ENCODE data around the gene ACVR1.
"Not testable (repeated sequence)": the region's sequence is repeated elsewhere in the genome, so short reads cannot be mapped to it uniquely, and the experiment has no call there.

The ACVR1 gene

DNA sequence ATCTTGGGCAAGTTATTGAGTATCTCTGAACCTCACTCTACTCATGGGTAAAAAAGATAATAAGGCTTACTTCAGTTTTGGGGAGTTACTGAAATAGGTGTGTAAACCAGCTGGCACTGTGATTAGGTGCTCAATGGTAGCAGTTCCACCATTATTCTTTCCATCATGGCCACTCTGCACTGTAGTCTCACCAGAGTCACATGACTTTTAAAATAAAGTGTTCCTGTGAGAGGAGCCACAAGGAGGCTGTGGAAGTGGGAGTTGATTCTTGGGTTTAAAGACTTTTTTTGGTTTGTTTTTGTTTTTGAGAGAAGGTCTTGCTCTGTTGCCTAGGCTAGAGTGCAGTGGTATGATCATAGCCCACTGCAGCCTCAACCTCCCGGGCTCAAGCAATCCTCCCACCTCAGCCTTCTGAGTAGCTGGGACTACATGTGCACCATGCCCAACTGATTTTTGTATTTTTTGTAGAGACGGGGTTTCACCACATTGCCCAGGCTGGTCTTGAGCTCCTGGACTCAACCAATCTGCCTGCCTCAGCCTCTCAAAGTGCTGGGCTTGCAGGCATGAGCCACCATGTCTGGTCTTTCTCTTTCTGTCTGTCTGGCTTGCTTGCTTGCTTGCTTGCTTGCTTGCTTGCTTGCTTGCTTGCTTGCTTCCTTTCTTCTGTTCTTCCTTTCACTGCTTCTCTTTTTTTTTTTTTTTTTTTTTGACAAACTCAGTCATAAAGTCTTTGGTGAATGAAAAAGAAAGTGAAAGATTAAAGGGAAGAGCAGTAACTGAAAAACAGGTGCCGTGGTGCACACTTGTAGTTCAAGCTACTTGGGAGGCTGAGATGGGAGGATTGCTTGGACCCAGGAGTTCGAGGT lies 21.2 kb upstream of the ACVR1 start:
- DNase-seq, result no peak

GRCh38 chr2:157895531-157895930 lies 19.4 kb upstream of the ACVR1 start:
- no peak for DNase-seq
- in situ Hi-C loops (cut with HindIII; ENCODE audit: low pct_ligation_motif_present, low pct_unique_long_range_greater_than_20kb, low sequenced_read_pairs), result no loop called here

More for the DNA sequence above, 21.2 kb upstream of the ACVR1 start:
- in situ Hi-C loops (cut with HindIII; ENCODE audit: low pct_ligation_motif_present, low pct_unique_long_range_greater_than_20kb, low sequenced_read_pairs), result no loop called here

DNA sequence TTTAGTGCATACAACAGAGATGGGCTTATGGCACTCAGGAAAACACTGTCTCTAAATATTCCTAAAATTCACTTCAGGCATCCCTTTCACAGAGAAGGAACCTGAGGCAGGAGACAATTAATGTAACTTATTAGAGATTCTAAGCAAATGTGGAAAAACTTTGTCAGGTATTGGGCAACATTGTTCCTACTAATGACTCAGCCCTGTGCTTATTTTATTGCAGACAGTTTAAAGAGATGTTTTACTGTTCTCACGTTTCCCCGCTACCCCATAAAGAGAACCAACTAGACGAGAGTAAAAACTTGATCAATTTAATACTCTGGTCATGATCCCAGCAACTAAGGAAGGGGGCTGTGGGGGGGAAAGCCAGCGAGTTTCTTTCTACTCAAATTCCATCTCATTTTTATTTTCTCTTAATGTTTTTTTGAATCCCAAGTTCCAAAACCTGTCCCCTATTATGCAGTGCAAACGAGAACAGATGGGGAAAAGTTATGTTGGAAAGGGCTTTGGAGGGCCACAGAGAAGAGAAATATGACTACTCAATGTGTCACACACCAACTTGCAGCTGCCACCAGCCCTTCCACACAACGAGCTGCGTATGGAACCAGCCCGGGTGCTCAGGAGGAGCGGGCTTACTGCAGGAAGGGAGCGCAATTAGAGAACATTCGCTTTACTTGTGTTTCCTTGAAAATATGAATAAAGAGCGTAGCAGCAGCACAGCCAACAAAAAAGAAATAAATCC lies 18.7 kb upstream of the ACVR1 start:
- in situ Hi-C loops (cut with HindIII; ENCODE audit: low pct_ligation_motif_present, low pct_unique_long_range_greater_than_20kb, low sequenced_read_pairs), result no loop called here
- DNase-seq, result no peak

DNA sequence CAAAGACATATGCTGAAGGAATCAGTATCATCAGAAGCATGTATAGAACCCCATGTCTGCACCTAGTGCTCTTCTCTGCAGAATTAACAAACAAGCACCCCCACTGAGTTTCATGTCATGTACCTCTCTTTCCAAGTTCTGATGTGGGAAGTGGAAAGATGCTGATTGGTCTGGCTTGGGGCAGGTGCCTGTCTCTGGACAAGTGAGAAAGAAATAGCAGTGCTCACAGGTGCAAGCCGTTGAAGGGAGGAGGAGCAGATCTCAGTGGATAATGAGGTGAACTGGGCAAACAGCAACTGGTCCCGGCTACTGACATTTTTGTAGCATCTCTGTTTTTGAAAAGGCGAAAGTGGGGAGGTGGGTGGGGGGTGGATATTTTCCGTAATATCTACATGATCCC lies 17.5 kb upstream of the ACVR1 start:
- no peak for DNase-seq

DNA sequence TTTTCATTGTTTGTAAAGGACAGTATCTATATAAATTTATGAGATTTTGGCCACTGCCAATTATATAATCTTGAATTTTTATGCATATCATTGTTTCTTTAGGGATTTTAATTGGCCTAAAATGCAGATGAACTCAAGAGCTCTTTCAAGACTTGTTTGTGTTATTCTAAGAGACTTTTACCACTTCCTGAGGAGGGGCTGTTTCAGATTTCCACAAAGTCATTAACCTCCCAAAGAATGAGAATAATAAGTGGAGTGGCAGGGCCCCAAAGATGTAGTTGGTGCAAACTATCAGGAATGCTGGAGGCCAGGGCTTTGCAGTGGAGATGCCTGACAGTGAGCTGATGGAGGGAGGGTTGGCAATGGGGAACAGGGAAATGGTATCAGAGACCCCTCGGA lies 15.5 kb upstream of the ACVR1 start:
- in situ Hi-C loops (cut with HindIII; ENCODE audit: low pct_ligation_motif_present, low pct_unique_long_range_greater_than_20kb, low sequenced_read_pairs), result no loop called here
- DNase-seq, result no peak

More for the DNA sequence above, 17.5 kb upstream of the ACVR1 start:
- in situ Hi-C loops (cut with HindIII; ENCODE audit: low pct_ligation_motif_present, low pct_unique_long_range_greater_than_20kb, low sequenced_read_pairs), result no loop called here

DNA sequence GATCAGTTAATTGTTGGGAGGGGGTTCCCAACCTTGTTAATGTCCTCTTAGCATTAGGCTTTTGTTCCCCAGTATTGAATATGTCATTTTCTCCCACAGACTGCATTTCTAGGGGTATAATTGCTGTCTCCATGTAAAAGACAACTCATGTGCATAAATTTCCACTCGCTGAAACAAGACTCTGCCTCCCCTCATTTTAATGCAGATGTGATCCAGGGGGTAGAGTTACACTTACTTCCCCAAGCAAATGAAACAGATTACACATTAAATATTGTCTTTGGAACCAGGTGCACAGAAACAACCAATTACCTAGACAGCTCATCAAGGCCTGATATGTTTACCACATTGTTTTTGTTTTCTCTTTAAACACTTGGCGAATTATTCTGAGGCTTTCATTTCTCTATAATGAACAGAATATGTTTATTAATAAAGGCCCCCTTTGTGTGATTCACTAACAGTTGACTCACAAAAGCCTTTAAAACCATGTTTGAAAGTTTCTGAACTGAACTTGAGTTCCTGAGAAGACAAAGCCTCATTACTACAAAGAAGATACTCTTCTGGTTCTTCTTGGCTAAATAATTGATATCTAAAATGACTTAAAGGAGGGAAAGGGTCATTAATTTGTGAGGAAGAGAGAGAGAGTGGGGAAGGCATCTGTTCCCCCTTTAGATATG lies 15.0 kb upstream of the ACVR1 start:
- DNase-seq, result no peak
- in situ Hi-C loops (cut with HindIII; ENCODE audit: low pct_ligation_motif_present, low pct_unique_long_range_greater_than_20kb, low sequenced_read_pairs), result no loop called here

DNA sequence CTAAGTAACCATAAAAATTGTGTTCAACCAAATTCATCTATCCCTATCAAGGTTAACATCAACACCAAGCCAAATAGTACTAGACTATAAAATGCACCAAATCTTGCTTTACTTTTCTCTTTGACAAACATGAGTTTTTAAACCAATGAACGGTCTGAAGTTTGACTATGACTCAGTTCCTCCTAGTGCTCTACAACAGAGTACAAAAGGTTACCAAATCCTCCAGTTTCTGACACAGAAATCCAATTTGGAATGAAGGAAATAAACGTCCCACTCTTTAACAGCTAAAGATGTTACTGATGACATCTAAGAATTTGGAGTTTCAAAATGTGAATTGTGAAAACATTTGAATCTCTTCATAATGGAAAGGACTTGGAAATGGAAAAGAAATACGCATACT lies 11.8 kb upstream of the ACVR1 start:
- no peak for DNase-seq

GRCh38 chr2:157884533-157884932 lies 8.4 kb upstream of the ACVR1 start:
- in situ Hi-C loops (cut with HindIII; ENCODE audit: low pct_ligation_motif_present, low pct_unique_long_range_greater_than_20kb, low sequenced_read_pairs), result not testable (repeated sequence)

More for the DNA sequence above, 11.8 kb upstream of the ACVR1 start:
- in situ Hi-C loops (cut with HindIII; ENCODE audit: low pct_ligation_motif_present, low pct_unique_long_range_greater_than_20kb, low sequenced_read_pairs), result no loop called here

GRCh38 chr2:157880927-157881326 lies 4.8 kb upstream of the ACVR1 start:
- in situ Hi-C loops (cut with HindIII; ENCODE audit: low pct_ligation_motif_present, low pct_unique_long_range_greater_than_20kb, low sequenced_read_pairs), result no loop called here
- DNase-seq, result no peak

More at GRCh38 chr2:157884533-157884932, 8.4 kb upstream of the ACVR1 start:
- not testable (repeated sequence) for DNase-seq

- DNase-seq, result no peak
- in situ Hi-C loops (cut with HindIII; ENCODE audit: low pct_ligation_motif_present, low pct_unique_long_range_greater_than_20kb, low sequenced_read_pairs), result no loop called here
These were observed 1.8 kb upstream of the ACVR1 start for GRCh38 chr2:157877761-157878400.

GRCh38 chr2:157876786-157877138 lies 632 bp upstream of the ACVR1 start:
- in situ Hi-C loops (cut with HindIII; ENCODE audit: low pct_ligation_motif_present, low pct_unique_long_range_greater_than_20kb, low sequenced_read_pairs), result no loop called here

DNA sequence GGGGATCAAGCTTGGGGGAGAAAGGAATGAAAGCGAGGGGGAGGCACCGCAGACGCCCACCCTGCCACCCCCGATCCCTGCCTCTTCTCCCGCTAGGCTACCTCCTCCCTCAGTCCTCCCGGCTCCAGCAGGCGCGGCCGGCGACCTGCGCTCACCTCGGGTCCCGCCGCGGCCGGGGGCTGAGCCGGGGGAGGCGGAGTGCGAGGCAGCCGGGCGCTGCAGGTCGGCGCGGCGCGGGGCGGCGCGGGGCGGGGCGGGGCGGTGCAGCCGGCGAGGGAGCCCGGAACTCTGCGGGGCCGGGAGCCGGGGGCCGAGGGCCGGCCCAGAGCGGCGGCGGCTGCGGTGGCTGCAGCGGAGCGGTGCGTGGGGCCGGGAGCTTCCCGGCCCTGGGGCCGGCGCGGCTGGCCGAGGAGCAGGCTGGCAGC lies 477 bp downstream of the ACVR1 start:
- in situ Hi-C loops (cut with HindIII; ENCODE audit: low pct_ligation_motif_present, low pct_unique_long_range_greater_than_20kb, low sequenced_read_pairs), result no loop called here
- peak; percentile 57 for DNase-seq

More at GRCh38 chr2:157876786-157877138, 632 bp upstream of the ACVR1 start:
- no peak for DNase-seq

DNA sequence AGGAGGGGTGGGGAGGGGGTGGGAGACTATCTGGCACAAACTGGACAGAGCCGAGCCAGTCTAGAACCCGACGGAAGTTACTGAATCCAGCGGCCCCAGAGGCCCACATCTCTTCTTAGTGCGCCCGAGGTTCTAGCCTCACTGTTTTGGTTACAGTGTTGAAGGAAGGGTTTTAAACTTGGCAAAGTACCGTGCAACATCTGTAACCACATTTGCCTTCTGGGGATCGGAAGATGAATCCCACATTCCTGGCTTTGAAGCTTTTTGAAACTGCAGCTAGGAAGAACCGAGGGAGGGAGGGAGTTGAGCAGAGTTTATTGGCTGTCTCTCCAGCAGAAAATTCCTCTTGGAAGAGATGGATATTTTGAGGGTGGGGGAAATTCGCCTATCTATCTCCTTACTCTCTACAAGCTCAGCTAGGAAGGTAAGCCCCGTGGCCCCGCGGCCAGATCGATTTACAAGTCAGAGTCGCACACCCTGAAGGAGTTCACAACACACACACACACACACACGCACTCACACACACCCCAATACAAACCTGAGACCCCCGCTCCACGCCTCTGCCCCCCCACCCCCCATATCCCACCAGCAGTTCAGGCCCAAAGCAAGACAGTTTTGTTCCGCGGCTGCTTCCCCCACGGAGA lies 1.0 kb downstream of the ACVR1 start:
- DNase-seq, result peak; percentile 64
- in situ Hi-C loops (cut with HindIII; ENCODE audit: low pct_ligation_motif_present, low pct_unique_long_range_greater_than_20kb, low sequenced_read_pairs), result no loop called here

DNA sequence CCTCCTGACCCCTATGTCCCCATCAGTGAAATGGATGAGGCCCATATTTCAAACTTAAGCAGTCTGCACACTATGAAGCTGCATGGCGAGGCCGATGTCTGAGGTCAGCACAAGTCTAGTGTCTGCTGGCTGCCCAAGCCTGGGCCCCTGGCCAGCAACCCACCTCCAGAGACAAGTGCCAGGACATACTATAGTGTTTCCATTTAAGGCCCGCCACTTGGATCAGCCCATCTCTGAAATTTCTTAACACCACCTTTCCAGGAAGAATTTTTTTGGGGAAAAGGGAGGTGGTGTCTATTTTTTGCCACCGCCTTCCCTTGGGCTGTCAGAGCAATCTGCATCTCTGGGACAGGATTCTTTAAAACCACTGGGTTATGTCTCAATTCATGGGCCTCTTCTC lies 1.8 kb downstream of the ACVR1 start:
- in situ Hi-C loops (cut with HindIII; ENCODE audit: low pct_ligation_motif_present, low pct_unique_long_range_greater_than_20kb, low sequenced_read_pairs), result no loop called here
- no peak for DNase-seq

DNA sequence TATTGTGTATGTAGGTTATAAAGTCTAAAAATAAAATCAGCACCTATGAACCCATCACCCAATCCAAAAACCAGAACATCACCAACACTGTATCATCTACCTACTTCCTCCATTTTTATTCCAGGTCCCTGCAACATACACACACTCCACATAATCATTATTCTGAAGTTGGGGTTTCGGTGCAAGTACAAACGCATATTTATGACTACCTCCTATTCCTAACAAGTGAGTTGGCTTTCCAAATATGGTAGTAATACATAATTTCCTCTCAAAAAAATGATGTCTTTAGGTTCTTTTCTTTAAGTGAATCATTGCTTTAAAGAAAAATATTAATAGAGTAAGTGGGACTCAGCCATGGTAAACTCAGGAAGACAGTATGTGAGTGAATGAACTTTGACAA lies 3.3 kb downstream of the ACVR1 start:
- in situ Hi-C loops (cut with HindIII; ENCODE audit: low pct_ligation_motif_present, low pct_unique_long_range_greater_than_20kb, low sequenced_read_pairs), result no loop called here
- DNase-seq, result no peak

- no peak for DNase-seq
- in situ Hi-C loops (cut with HindIII; ENCODE audit: low pct_ligation_motif_present, low pct_unique_long_range_greater_than_20kb, low sequenced_read_pairs), result no loop called here
These were observed 4.7 kb downstream of the ACVR1 start for GRCh38 chr2:157871415-157871814.

- no peak for DNase-seq
- in situ Hi-C loops (cut with HindIII; ENCODE audit: low pct_ligation_motif_present, low pct_unique_long_range_greater_than_20kb, low sequenced_read_pairs), result no loop called here
These were observed 7.1 kb downstream of the ACVR1 start for GRCh38 chr2:157868993-157869392.

DNA sequence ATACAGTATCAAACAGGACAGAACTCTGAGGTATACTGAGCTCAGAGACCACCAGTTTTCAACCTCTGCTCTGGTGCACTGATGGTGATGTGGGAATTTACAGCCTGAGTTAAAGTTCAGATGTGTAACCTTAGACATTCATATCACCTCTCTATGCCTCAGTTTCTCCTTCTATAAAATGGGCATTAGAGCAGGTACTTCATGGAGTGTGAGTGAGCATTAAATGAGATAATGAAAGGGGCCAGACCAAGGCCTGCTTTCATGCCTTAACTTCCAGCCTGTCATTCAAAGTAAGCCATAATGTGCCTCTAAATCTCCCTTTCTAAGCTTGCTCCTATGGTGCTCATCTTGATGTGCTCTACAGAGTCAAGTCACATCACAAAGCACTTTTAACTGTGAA lies 8.4 kb downstream of the ACVR1 start:
- in situ Hi-C loops (cut with HindIII; ENCODE audit: low pct_ligation_motif_present, low pct_unique_long_range_greater_than_20kb, low sequenced_read_pairs), result no loop called here
- DNase-seq, result no peak
